Measurements from ENCODE around the gene SPATA31C1.
"Not testable (repeated sequence)": the region's sequence is repeated elsewhere in the genome, so short reads cannot be mapped to it uniquely, and the experiment has no call there.

SPATA31C1 gene

DNA sequence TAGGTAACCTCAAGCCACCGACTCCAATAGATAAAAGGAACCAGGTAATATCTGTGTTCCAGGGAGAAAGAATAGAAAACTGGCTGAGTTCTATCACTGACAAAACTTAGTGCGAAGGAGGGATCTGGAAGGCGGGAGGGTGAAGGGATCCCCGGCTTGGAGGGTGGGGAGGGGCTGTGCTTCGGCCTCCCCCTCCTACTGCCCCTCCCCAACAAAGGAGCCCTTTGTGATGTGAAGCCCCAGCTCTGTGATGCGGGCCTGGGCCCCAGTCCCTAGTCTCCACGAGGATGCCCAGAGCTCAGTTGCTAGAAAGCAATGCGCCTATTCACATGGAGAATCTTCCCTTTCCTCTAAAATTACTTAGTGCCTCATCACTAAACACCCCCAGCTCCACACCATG lies at the start of gene SPATA31C1:
Gene SPATA31C1, plus strand, starts transcription at position 301 of the 400 bp plus-strand sequence.
- not testable (repeated sequence) for H3K36me3 ChIP-seq (ENCODE audit: insufficient read depth, insufficient read length, low read length); H3K4me3 ChIP-seq (ENCODE audit: insufficient read length, low read depth); H3K27me3 ChIP-seq (ENCODE audit: insufficient read depth, insufficient read length); H3K9ac ChIP-seq (ENCODE audit: insufficient read length, low read depth); H3K4me1 ChIP-seq (ENCODE audit: insufficient read depth, insufficient read length); H3K9me3 ChIP-seq (ENCODE audit: insufficient read depth, low read length); DNase-seq (ENCODE audit: low read depth, low spot score)

DNA sequence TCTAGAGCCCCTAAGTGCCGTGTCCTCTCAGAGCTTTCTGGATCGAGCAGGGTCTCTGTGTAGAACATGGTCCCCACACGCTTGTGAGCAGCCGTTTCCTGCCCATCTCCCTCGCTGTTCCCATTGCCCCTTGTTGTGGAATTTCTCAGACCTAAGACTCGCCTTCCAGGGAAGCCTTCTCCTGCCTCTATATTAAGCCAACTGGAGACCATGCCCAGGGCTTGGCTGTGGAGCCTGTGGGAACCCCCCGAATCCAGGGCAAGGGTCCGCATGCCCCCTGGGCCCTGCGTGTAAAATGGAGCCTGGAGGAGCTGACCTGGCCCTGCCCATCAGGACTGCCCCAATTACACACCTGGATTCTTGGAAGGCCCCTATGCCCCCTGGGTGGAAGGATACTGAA lies 49.6 kb upstream of the SPATA31C1 start:
- no peaks in the 10 kb centered on the region for H3K4me1 ChIP-seq (ENCODE audit: insufficient read depth, insufficient read length)
- no peaks in the 10 kb centered on the region for H3K27me3 ChIP-seq (ENCODE audit: insufficient read depth, insufficient read length)
- no peak for TF ChIP-seq SUZ12 (IDR thresholded peaks at IDR 0.05; ENCODE audit: extremely low read depth, insufficient read depth, insufficient read length)
- no peak for TF ChIP-seq ZNF274 (IDR thresholded peaks at IDR 0.05; ENCODE audit: low read depth, low read length)
- no peak for TF ChIP-seq YY1 (IDR thresholded peaks at IDR 0.05; ENCODE audit: insufficient read depth, insufficient read length)
- H3K4me3 ChIP-seq (ENCODE audit: insufficient read length, low read depth) = no peak overlapping the region
- no peak overlapping the region for H3K9ac ChIP-seq (ENCODE audit: insufficient read length, low read depth)
- no peaks in the 10 kb centered on the region for H3K9me3 ChIP-seq (ENCODE audit: insufficient read depth, low read length)
- DNase-seq (ENCODE audit: low read depth, low spot score) = no peak
- H3K36me3 ChIP-seq (ENCODE audit: insufficient read depth, insufficient read length, low read length) = no peaks in the 10 kb centered on the region

DNA sequence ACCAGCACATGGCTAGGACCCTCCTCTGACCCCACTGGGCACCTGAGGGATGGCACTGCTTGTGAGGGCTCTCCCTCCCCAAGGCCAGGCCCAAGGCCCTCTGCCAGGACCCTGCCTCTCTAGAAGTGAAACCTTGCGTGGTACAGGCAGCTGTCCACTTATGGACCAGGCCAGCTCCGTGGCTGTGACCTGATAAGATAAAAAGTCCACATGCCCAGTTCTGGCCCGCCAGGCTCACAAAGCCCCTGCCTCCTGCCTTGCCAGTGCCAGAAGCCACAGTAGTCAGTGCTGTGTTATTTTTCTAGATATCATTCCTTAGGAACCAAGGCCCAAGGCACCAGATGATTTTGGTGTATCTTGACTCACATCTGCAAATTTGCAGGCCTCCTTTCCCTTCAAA lies 49.1 kb upstream of the SPATA31C1 start:
- no peak for DNase-seq (ENCODE audit: low read depth, low spot score)
- TF ChIP-seq YY1 (IDR thresholded peaks at IDR 0.05; ENCODE audit: insufficient read depth, insufficient read length) (no peak), SUZ12 (IDR thresholded peaks at IDR 0.05; ENCODE audit: extremely low read depth, insufficient read depth, insufficient read length) (no peak), ZNF274 (IDR thresholded peaks at IDR 0.05; ENCODE audit: low read depth, low read length) (no peak)

DNA sequence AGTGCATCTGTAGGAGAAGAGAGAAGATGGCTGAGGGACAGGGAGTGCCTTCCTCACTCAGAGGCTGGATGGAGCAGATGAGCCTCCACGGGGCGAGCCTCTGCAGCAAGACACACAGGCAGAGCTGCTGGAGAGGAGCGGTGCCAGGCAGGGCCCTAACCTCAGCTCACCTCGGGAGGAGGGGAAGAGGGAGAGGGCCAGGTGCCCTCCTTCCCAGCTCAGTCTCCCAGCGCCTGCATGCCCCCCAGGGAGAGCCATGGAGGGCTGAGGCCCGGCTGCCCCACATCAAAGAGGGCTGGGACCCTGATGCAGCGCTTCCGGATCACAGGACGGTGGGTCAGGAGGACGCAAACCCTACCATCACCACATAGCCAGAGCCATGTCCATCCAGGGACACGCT lies 48.7 kb upstream of the SPATA31C1 start:
- no peaks in the 10 kb centered on the region for H3K36me3 ChIP-seq (ENCODE audit: insufficient read depth, insufficient read length, low read length)
- H3K4me1 ChIP-seq (ENCODE audit: insufficient read depth, insufficient read length) = no peaks in the 10 kb centered on the region
- no peak overlapping the region for H3K9ac ChIP-seq (ENCODE audit: insufficient read length, low read depth)
- no peak overlapping the region for H3K4me3 ChIP-seq (ENCODE audit: insufficient read length, low read depth)
- no peaks in the 10 kb centered on the region for H3K27me3 ChIP-seq (ENCODE audit: insufficient read depth, insufficient read length)
- H3K9me3 ChIP-seq (ENCODE audit: insufficient read depth, low read length) = no peaks in the 10 kb centered on the region
- TF ChIP-seq ZNF274 (IDR thresholded peaks at IDR 0.05; ENCODE audit: low read depth, low read length) (no peak), SUZ12 (IDR thresholded peaks at IDR 0.05; ENCODE audit: extremely low read depth, insufficient read depth, insufficient read length) (no peak), YY1 (IDR thresholded peaks at IDR 0.05; ENCODE audit: insufficient read depth, insufficient read length) (no peak)
- DNase-seq (ENCODE audit: low read depth, low spot score) = no peak

More for the DNA sequence above, 49.1 kb upstream of the SPATA31C1 start:
- Histone ChIP-seq H3K36me3 (ENCODE audit: insufficient read depth, insufficient read length, low read length) (no peaks in the 10 kb centered on the region), H3K27me3 (ENCODE audit: insufficient read depth, insufficient read length) (no peaks in the 10 kb centered on the region), H3K9ac (ENCODE audit: insufficient read length, low read depth) (no peak overlapping the region), H3K4me1 (ENCODE audit: insufficient read depth, insufficient read length) (no peaks in the 10 kb centered on the region), H3K4me3 (ENCODE audit: insufficient read length, low read depth) (no peak overlapping the region), H3K9me3 (ENCODE audit: insufficient read depth, low read length) (no peaks in the 10 kb centered on the region)

DNA sequence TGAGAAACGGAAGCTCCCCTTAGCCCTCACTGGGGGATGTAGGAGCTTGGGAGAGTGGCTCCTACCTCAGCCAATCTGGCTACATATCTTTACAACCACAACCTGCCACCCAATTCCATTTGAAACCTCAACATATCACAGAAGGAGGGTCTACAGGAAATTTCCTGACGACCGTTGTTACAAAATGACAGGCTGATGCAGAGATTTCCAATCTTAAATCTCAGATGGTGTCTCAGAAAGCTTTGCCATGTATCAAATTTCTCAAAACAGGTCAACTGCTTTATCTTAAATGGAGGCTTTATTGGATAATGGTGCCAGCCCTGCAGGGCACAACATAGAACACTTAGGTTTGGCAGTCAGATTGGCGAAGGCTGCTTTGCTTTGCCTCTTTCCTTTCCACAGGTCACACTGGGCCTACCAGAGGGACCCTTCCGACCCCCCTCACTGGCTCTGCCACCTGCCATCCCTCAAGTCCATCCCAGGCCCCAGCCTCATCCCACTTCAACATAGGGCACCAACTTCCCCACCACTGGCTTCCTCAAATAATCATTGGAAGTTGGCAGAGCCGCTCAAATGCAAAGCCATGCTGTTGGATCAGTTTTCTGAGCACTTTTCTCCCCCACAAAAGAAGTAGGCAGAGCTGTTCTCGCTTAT lies 46.2 kb upstream of the SPATA31C1 start:
- Histone ChIP-seq H3K9ac (ENCODE audit: insufficient read length, low read depth) (no peak overlapping the region), H3K36me3 (ENCODE audit: insufficient read depth, insufficient read length, low read length) (no peaks in the 10 kb centered on the region), H3K4me1 (ENCODE audit: insufficient read depth, insufficient read length) (no peaks in the 10 kb centered on the region), H3K9me3 (ENCODE audit: insufficient read depth, low read length) (no peaks in the 10 kb centered on the region), H3K27me3 (ENCODE audit: insufficient read depth, insufficient read length) (no peaks in the 10 kb centered on the region), H3K4me3 (ENCODE audit: insufficient read length, low read depth) (no peak overlapping the region)
- TF ChIP-seq YY1 (IDR thresholded peaks at IDR 0.05; ENCODE audit: insufficient read depth, insufficient read length) (no peak), SUZ12 (IDR thresholded peaks at IDR 0.05; ENCODE audit: extremely low read depth, insufficient read depth, insufficient read length) (no peak), ZNF274 (IDR thresholded peaks at IDR 0.05; ENCODE audit: low read depth, low read length) (no peak)
- no peak for DNase-seq (ENCODE audit: low read depth, low spot score)

DNA sequence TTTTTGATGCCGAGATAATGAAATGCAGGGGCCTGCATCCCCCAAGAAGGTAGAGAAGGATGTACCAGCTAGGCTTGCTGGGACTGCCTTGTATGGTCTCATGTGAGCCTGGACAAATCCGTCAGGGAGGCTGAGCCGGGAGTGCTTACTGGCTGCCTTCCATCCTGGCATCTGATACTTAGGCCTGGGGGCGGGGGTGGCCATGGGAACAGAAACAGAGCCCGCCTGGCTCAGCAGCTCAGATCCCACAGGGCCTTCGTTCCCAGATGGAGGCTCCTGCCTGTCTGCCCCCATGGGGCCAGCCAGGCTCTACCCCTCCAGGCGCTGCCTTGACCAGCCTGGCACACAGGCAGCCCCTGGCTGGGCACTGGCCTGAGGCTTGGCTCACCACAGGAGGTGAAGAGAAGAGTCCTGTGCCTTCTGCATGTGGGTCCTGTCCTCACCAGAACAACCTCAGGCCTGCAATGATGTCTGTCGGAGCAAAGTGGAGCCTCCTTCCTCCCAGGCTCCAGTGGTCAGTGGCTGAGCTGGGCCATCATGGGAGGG lies 45.6 kb upstream of the SPATA31C1 start:
- Histone ChIP-seq H3K9ac (ENCODE audit: insufficient read length, low read depth) (no peak overlapping the region), H3K27me3 (ENCODE audit: insufficient read depth, insufficient read length) (no peaks in the 10 kb centered on the region), H3K36me3 (ENCODE audit: insufficient read depth, insufficient read length, low read length) (no peaks in the 10 kb centered on the region), H3K4me1 (ENCODE audit: insufficient read depth, insufficient read length) (no peaks in the 10 kb centered on the region), H3K4me3 (ENCODE audit: insufficient read length, low read depth) (no peak overlapping the region), H3K9me3 (ENCODE audit: insufficient read depth, low read length) (no peaks in the 10 kb centered on the region)
- DNase-seq (ENCODE audit: low read depth, low spot score) = no peak
- TF ChIP-seq SUZ12 (IDR thresholded peaks at IDR 0.05; ENCODE audit: extremely low read depth, insufficient read depth, insufficient read length) (no peak), YY1 (IDR thresholded peaks at IDR 0.05; ENCODE audit: insufficient read depth, insufficient read length) (no peak), ZNF274 (IDR thresholded peaks at IDR 0.05; ENCODE audit: low read depth, low read length) (no peak)

DNA sequence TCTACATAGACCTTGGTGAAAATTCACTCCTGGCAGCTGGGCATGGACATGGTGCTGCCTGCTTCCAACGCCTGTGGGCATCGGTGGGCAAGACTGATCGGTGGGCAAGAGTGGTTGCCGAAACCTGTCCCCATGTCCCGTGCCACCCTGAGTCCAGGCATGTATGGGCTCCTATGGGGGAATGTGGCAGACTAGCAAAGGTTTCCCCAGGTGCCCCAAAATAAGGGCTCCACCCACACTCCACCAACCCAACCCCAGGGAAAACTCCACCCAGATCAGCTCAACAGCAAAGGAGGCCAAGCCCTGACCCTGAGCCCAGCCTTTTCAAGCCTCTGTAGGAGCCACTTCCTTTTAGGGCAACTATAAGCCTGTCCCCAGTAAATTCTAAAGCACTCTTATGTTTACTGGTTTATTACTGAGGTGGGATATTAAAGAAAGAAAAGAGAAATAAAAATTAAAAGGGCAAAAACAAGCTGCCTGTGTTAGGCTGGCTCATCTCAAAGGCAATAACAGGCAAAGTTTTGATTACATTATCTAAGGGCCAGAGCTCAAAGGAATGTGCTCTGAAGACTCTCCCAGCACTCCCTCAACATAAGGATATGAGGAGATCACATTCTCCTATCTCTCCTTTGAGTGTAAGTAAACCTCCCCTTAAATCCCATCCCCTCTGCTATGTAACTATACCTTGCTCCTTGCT lies 44.0 kb upstream of the SPATA31C1 start:
- TF ChIP-seq SUZ12 (IDR thresholded peaks at IDR 0.05; ENCODE audit: extremely low read depth, insufficient read depth, insufficient read length) = no peak
- TF ChIP-seq YY1 (IDR thresholded peaks at IDR 0.05; ENCODE audit: insufficient read depth, insufficient read length) = no peak
- no peak for TF ChIP-seq ZNF274 (IDR thresholded peaks at IDR 0.05; ENCODE audit: low read depth, low read length)
- H3K9me3 ChIP-seq (ENCODE audit: insufficient read depth, low read length) = peaks cover 11% of the 10 kb centered on the region; the same call in 1 of the 2 replicates

More for the DNA sequence above, 44.0 kb upstream of the SPATA31C1 start:
- H3K9ac ChIP-seq (ENCODE audit: insufficient read length, low read depth) = no peak overlapping the region
- DNase-seq (ENCODE audit: low read depth, low spot score) = no peak
- no peak overlapping the region for H3K4me3 ChIP-seq (ENCODE audit: insufficient read length, low read depth)
- H3K27me3 ChIP-seq (ENCODE audit: insufficient read depth, insufficient read length) = no peaks in the 10 kb centered on the region
- H3K36me3 ChIP-seq (ENCODE audit: insufficient read depth, insufficient read length, low read length) = no peaks in the 10 kb centered on the region
- H3K4me1 ChIP-seq (ENCODE audit: insufficient read depth, insufficient read length) = no peaks in the 10 kb centered on the region
